GM18861 (cell line): ENCODE measurements around the gene DDX4.

ENCODE experiments used
- ATAC-seq: cut with Tn5 transposase; IDR thresholded peaks from one replicate; pipeline ENCODE4 v1.9.1; 2021; ENCODE audit not compliant: unreplicated experiment

DDX4 gene

GRCh38 chr5:55864606-55865541 lies 127.0 kb downstream of the DDX4 start:
- no peak for ATAC-seq

- ATAC-seq = no peak
Measured at GRCh38 chr5:55865831-55866230, 128.0 kb downstream of the DDX4 start.

GRCh38 chr5:55866485-55866884 lies 128.6 kb downstream of the DDX4 start:
- ATAC-seq = no peak
